Superior temporal gyrus (tissue), 1 donor: ENCODE measurements around the gene MYH10.

Experiments
- DNase-seq: peaks from one replicate; pipeline ENCODE4 v3.0.0-alpha.2; 2016; ENCODE audit errors: extremely low spot score

Gene MYH10

GRCh38 chr17:8494506-8495111, 135.9 kb downstream of the MYH10 start:
- DNase-seq, result no peak

- DNase-seq, result no peak
These were observed 136.5 kb downstream of the MYH10 start for GRCh38 chr17:8494021-8494420.

GRCh38 chr17:8492121-8492520, 138.4 kb downstream of the MYH10 start:
- DNase-seq, result no peak

- DNase-seq, result no peak
These were observed 140.1 kb downstream of the MYH10 start for GRCh38 chr17:8490256-8491023.

DNA sequence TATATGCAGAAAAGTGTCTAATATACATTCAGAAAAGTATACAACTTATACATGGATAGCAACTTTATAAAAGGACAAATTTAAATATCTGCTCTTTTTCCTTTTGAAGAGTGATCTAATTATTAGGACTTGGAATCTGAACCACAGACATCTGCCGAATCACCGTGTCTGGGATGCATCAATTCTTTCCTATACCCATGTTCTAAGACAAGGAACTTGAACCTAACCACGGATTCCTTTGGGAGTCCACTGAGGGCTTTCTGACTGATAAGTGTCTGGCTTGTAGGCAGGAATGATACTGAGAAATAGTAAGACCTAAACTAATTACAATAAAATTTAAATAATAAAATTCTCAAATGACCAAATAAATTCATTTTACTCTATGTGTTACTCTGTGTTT, 140.7 kb downstream of the MYH10 start:
- no peak for DNase-seq

GRCh38 chr17:8488901-8489300, 141.6 kb downstream of the MYH10 start:
- no peak for DNase-seq

GRCh38 chr17:8488491-8488890, 142.0 kb downstream of the MYH10 start:
- DNase-seq, result no peak

- no peak for DNase-seq
These were observed 142.8 kb downstream of the MYH10 start for GRCh38 chr17:8487743-8488142.

DNA sequence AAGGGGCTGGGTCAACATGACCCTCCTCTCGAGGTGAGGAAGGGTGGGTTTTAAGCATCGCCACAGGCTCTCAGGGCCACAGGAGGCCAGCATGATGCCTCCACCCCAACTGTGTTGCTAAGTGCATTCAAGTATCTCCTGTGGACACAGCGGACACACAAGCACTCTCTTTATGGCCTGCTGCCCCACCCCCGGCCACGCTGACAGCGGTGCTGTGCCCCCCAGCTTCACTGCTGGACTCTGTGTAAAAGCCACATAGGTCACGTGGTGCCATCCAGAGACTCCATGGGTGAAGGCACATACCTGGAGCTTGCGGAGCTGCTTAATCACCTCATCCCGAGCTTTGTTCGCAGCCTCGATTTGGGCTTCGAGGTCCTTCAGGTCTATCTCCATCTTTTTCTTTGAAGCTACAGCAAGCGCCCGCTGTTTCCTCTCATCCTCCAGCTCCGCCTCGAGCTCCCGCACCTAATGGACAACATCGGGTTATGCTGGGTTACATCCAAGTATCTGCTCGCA, 143.3 kb downstream of the MYH10 start:
- DNase-seq, result no peak

DNA sequence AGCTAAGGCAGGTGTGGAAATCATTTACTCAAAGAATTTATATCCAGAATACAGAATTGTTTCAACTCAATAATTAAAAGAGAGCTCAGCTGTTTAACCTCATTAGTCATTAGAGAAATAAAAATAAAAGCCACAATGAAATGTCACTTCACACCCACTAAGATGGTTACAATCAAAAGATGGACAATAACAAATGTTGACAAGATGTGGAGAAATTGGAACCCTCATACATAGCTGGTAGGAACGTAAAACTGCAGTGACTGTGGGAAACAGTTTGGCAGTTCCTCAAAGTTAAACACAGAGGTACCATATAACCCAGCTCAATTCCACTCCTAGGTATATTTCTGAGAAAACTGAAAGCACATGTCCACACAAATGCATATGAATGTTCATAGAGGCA, 145.0 kb downstream of the MYH10 start:
- DNase-seq, result no peak

DNA sequence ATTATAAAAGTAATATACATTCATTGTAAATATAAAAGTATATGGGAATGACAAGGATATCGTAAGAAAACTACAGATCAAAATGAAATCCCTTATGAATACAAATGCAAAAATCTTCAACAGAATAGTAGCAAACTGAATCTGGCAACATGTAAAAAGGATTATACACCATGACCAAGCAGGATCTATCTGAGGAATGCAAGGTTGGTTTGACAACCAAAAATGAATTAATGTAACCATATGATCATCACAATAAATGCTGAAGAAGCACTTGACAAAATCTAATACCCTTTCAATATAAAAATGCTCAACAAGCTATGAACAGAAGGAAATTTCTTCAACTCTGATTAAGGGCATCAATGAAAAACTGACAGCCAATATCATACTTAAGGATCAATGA, 146.1 kb downstream of the MYH10 start:
- no peak for DNase-seq

- no peak for DNase-seq
These were observed 148.0 kb downstream of the MYH10 start for GRCh38 chr17:8482546-8482945.

- no peak for DNase-seq
These were observed 148.8 kb downstream of the MYH10 start for GRCh38 chr17:8481703-8482102.

- DNase-seq, result no peak
These were observed 149.4 kb downstream of the MYH10 start for GRCh38 chr17:8481089-8481488.

DNA sequence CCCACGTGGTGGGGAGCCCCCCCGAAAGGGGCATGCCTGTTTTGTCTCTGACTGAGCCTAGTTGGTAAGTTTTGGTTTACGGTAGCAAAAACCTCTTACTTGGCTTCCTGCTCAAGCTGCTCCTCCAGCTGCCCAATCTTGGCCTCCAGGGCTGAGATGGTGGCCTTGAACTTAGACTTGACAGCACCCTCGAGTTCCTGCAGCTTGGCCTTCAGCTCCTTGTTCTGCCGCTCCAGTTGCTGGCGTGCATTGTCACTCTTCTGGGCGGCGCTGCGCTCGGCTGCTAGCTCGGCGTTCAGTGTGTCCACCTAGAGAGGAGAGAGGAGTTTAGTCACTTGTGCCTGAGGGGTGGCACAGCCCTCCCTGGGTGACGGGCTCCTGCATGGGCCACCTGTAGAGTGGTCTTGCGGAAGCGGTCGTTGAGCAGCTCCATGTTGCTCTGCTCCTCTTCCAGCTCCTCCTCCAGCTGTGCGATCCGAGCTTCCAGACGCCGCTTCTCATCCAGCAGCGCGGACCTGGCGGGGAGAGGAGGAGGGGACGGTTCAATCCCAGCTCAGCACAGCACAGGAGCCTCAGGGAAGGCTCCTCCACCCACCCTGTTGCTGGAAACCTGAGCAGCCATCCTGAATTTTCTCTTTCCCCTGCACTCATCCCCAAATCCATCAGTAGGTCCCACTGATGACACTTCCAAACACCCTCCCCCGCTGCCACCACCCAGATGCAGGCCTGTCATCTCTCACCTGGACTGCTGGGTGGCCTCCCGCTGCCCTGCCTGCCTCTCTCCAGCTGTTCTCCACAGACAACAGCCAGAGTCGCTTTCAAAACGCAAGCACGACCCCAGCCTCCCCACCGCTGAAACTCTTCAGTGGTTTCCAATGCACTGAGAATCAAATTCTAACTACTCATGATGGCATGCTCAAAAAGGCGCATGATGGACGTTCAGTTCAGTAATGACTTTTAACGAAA, 150.2 kb downstream of the MYH10 start:
- DNase-seq, result no peak

GRCh38 chr17:8479431-8479947, 151.0 kb downstream of the MYH10 start:
- peak; percentile 92 for DNase-seq

- no peak for DNase-seq
These were observed 152.6 kb downstream of the MYH10 start for GRCh38 chr17:8477715-8478441.

- DNase-seq, result no peak
These were observed 153.4 kb downstream of the MYH10 start for GRCh38 chr17:8477171-8477570.

DNA sequence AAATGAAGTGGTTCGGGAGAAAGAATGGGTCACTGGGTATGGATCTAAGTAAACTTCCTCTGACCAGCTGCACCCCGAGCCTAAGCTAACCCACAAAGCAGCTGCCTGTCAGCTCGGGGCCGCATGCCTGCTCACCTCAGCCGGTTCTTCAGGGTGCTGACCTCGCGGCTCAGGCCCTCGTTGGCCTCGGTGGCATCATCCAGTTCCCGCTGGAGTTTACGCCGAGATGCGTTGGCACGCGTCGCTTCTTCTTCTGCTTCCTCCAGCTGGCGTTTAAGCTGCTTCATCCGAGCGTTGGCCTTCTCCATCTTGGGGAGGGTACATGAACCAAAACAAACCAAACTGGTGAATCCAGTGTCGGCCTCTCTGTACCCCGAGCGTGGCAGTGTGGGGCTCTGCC, 153.8 kb downstream of the MYH10 start:
- no peak for DNase-seq

DNA sequence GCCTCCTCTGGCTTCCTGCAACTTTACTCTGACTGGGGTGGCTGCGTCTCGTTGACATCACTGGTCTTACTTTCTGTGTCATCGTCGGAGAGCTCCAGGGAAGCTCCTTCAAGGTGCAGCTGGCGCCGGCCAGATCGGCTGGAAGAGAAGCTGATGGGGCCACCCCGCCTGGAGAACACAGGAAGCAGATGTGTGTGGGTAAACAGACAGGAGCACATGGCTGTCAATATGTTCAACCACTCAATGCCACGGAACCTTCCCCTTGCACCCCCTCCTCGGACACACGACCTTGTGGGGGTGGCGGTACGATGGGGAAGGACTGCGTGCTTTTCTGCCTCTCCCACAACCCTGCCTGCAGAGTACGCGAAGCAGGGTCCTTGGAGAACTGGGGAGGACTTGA, 154.7 kb downstream of the MYH10 start:
- DNase-seq, result no peak

DNA sequence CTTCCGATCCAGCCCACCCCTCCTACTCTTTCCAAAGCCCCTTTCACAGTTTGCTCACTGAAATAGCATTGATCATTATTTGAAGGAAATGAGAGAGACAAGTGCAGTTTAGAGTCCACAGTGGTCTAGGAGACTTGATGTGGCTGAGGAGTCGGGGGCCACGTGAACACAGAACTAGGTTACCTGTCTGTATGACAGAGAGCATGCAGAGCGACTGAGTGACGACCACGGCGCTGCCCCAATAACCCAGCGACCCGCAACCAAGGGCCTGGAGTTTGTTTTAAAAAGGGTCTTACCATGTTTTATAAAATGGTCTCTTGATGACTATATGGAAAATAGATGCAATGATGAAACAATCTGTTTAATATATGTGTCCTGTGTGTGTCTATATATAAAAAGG, 155.3 kb downstream of the MYH10 start:
- DNase-seq, result no peak
